Right cardiac atrium (tissue), 5 donors: ENCODE results near the gene CCDC30. TPM values are rescaled to one million over a fixed set of nuclear protein-coding genes. Genes with fewer than 3 reads are reported as not detected.

Experiments used
- ATAC-seq, 2 donors: fragments of 200-7000 bp; cut with Tn5 transposase; one replicate each; pipeline versions ENCODE4 v1.8.0 to v1.9.1; 2020; ENCODE audit warnings: moderate library complexity in 2 of 2, mild to moderate bottlenecking in 1 of 2
- DNase-seq, 3 donors: peaks; one replicate each; pipeline ENCODE4 v3.0.0-alpha.2; 2020
- H3K27ac ChIP-seq: one replicate; pipeline ENCODE4 v1.5.1; 2013; ENCODE audit warnings: mild to moderate bottlenecking, low read length, control low read depth, moderate library complexity
- H3K27me3 ChIP-seq: one replicate; pipeline ENCODE4 v1.6.1; 2013; ENCODE audit not compliant: control insufficient read depth, insufficient read depth
- H3K4me1 ChIP-seq: one replicate; pipeline ENCODE4 v1.6.1; 2013; ENCODE audit warnings: low read length; ENCODE audit not compliant: control insufficient read depth, insufficient read depth
- H3K4me3 ChIP-seq: one replicate; pipeline ENCODE4 v1.5.1; 2013; ENCODE audit warnings: low read length, control low read depth
- H3K9me3 ChIP-seq: one replicate; pipeline ENCODE4 v1.6.1; 2013; ENCODE audit warnings: low read length; ENCODE audit not compliant: control insufficient read depth
- WGBS: extraction: QIAGEN DNeasy Blood & Tissue Kit; methylation state at CpG from one replicate; pipeline ENCODE4 v1.1.7; 2013; 5-methylcytosine and 5-hydroxymethylcytosine counted together
- intact Hi-C, 4 donors: fragments of 100-400 bp; cut with DNase I; formaldehyde crosslinking; loops; one replicate each; pipeline versions ENCODE4 v1.11.0 to v1.14.0; 2022 to 2023
- polyA plus RNA-seq: library from polyadenylated mRNA; stranded (reverse); fragments of 200-250 nt; gene quantifications from one replicate; pipeline ENCODE4 v1.2.3, GENCODE V29; 2013
- total RNA-seq, 4 donors: library from RNA; stranded (reverse); fragmentation: NEBNext Ultra II Directional; extraction: Animal tissue kit (Norgen Biotek cat#: 25700); gene quantifications; one replicate each; pipeline ENCODE4 v1.2.1, GENCODE V29; 2021
- donor health status: healthy with polysubstance abuse.
- donor health status: DM: no; HTN: yes; CAD: no.
- donor health status: DM: no; HTN: no; CAD: no.
- donor health status: DM: no; HTN: yes; CAD: no; lungs with severe emphysema.
- donor health status: DM: yes; HTN: yes; CAD: no.

CCDC30 gene
- total and polyA plus RNA-seq, 5 donors, result 0.61 to 2.9 (median 2.1) TPM

DNA sequence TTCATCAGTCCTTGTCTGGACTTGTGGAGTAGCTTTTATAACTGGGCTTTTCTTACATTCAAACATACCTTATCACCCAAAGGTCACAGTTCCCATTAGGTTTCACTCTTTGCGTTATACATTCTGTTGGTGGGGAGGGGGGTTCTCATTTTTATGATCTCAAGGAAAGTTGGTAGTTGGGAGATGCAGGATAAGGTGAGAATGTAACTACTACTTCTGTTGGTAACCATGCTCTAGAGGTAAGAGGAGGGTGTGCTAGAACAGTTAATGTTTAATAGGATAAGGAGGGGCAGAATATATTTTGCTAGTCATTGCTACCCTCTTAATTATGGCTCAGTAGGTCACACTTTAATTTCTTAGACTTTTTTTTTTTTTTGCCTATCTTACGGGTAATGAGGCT, 229.8 kb downstream of the CCDC30 start:
- Histone ChIP-seq H3K9me3 (no peaks in the 10 kb centered on the region), H3K27me3 (no peaks in the 10 kb centered on the region), H3K4me1 (peaks cover 4% of the 10 kb centered on the region), H3K27ac (no peak overlapping the region), H3K4me3 (no peak overlapping the region)
- 80% methylated on average over 2 of the region's 2 CpGs for WGBS
- DNase-seq, result no peak
- intact Hi-C loops, result no loop called here
- ATAC-seq, result no peak

DNA sequence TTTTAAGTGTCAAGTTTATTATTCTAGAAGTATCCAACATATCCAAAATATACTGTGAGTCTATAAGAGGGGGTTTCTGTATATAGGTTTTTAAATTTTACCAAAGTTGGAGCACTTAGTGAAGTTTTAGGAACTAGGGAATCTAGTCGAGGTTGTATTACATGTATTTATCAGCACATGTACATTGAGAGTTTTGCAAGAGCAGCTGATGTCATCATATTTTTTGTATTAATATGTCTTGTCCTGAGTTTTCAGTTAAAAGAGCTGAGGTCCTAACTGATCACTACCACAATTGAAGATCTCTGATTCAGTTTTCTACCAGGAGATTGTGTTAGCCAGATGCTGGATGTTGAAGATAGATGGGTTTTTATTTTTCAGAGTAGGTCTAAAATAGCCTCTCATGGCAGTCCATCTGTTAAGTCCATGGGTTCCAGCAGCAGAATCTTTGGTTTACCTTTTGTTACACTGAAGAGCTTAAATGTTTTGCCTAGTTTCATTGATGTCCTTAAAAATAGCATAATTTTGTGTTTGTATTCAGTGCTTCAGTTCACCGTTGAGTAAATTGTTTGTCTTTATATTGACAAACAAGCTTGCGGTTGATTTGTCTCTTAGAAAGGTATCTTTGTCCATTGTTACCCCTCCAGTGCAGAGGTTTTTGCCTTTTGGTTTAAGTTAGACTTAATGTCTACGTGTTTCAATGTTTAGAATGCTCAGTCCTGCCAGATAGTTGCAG, 235.2 kb downstream of the CCDC30 start:
- 92% methylated on average over 4 of the region's 4 CpGs for WGBS
- no peak for ATAC-seq
- no peaks in the 10 kb centered on the region for H3K27me3 ChIP-seq
- intact Hi-C loops, result no loop called here
- no peaks in the 10 kb centered on the region for H3K4me1 ChIP-seq
- no peak for DNase-seq
- no peak overlapping the region for H3K4me3 ChIP-seq
- no peak overlapping the region for H3K27ac ChIP-seq
- no peaks in the 10 kb centered on the region for H3K9me3 ChIP-seq

DNA sequence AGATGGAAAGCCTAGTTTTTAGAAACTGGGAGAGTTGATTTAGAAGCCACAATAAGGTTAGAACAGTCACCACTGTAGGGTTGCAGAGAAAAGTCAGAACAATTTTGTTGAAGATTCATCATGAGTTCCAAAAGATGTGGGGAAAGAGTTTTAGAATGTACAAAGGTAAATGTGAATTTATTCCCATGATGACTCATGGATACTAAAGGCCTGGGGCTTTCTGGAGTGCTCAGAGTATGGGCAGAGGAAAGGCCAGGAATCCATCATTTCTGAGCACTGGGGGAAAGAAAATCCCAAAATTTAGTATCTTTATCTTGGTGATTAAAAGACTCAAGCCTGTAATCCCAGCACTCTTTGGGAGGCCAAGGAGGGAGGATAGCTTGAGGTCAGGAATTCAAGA, 236.9 kb downstream of the CCDC30 start:
- ATAC-seq (no peak), DNase-seq (no peak)
- Histone ChIP-seq H3K27ac (no peak overlapping the region), H3K27me3 (no peaks in the 10 kb centered on the region), H3K4me3 (no peak overlapping the region), H3K4me1 (no peaks in the 10 kb centered on the region), H3K9me3 (no peaks in the 10 kb centered on the region)
- intact Hi-C loops, result no loop called here

DNA sequence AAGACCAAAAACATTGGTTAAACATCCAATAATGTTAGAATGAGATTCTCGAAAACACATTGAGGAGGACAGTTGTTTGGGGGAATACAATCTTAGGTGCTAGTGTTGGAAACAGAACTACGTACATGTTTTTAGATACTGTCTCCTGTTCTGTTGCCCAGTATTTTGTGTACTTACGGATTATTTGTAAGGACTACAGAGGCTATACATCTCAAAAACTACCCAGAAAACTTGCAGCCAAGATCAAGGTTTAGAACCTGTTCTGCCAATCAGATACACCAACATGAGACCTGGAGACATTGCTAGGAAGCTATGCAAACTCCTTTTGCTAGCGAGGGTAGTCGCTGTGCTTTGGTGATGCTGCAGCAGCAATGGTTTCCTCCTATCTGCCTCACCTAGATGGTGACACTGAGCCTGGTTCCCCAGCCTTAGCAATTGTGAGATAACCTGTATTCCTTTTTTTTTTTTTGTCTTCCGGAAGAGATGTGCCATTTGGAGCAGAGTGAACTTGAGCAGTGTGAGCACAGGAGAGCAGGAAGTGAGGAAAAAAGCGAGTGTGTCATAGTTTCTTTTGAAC, 240.9 kb downstream of the CCDC30 start:
- DNase-seq (no peak), ATAC-seq (no peak)
- no peaks in the 10 kb centered on the region for H3K9me3 ChIP-seq
- no peak overlapping the region for H3K4me3 ChIP-seq
- H3K27ac ChIP-seq, result no peak overlapping the region
- H3K4me1 ChIP-seq, result no peaks in the 10 kb centered on the region
- no peaks in the 10 kb centered on the region for H3K27me3 ChIP-seq
- intact Hi-C loops, result no loop called here
- WGBS, result 95% methylated on average over 7 of the region's 7 CpGs

Other genes starting within 250 kb of the CCDC30 start
- gene FOXJ3, start 128.1 kb upstream of the CCDC30 start, total RNA-seq, result 10 to 100 TPM; 41.8 to 50.5 (median 45.3) TPM
- 15.0 TPM for gene FOXJ3, start 128.1 kb upstream of the CCDC30 start, polyA plus RNA-seq
- gene RIMKLA, start 82.5 kb upstream of the CCDC30 start, total RNA-seq, result 1 to 10 TPM; 3.5 to 6.5 (median 5.3) TPM
- gene RIMKLA, start 82.5 kb upstream of the CCDC30 start, polyA plus RNA-seq, result 3.2 TPM
- gene ZMYND12, start 7.3 kb upstream of the CCDC30 start, total RNA-seq, result 1 to 10 TPM in 2 of 4 donors, under 1 TPM in 2; 0.56 to 2.1 (median 1.2) TPM
- 1.7 TPM for gene ZMYND12, start 7.3 kb upstream of the CCDC30 start, polyA plus RNA-seq
- gene PPCS, start 6.7 kb upstream of the CCDC30 start, total RNA-seq, result 10 to 100 TPM; 36.6 to 46.2 (median 40.6) TPM
- 63.5 TPM for gene PPCS, start 6.7 kb upstream of the CCDC30 start, polyA plus RNA-seq
- gene PPIH, start 195.1 kb downstream of the CCDC30 start, total RNA-seq, result 10 to 100 TPM; 18.7 to 24.2 (median 19.8) TPM
- gene PPIH, start 195.1 kb downstream of the CCDC30 start, polyA plus RNA-seq, result 27.5 TPM
- 100 to 1,000 TPM; 816 to 882 (median 837) TPM for gene YBX1, start 219.1 kb downstream of the CCDC30 start, total RNA-seq
- 993 TPM for gene YBX1, start 219.1 kb downstream of the CCDC30 start, polyA plus RNA-seq